MCF 10A (cell line): ENCODE results near the gene AP1M2. TPM values are rescaled to one million over a fixed set of nuclear protein-coding genes. Genes with fewer than 3 reads are reported as not detected.

Experiments
- BruUV-seq: library from RNA; stranded (reverse); fragments of 400-500 nt; replicated peaks from 2 replicates; lab custom pipeline; 2021; lab: Mats Ljungman, UMichigan
- CTCF ChIA-PET: fragments of 300-600 bp; sonication (Branson Sonifier 250); formaldehyde crosslinking; extraction: SDS; loops from one replicate; lab custom pipeline; 2021; ENCODE audit warnings: antibody characterized with exemption, inconsistent platforms; lab: Yijun Ruan, JAX
- POLR2A ChIA-PET: fragments of 300-600, 350-650 bp; sonication (Branson Sonifier 250); formaldehyde crosslinking; extraction: SDS; loops from one replicate; lab custom pipeline; 2020; ENCODE audit warnings: antibody characterized with exemption, inconsistent platforms; lab: Yijun Ruan, JAX
- DNase-seq: peaks from one replicate; pipeline ENCODE4 v3.0.0-alpha.2; 2018; ENCODE audit not compliant: unreplicated experiment
- H3K27ac Mint-ChIP-seq: one replicate; pipeline ENCODE4 v1.8.0; 2022; ENCODE audit warnings: mild to moderate bottlenecking, low read depth, mixed read lengths; ENCODE audit not compliant: unreplicated experiment
- H3K27me3 Mint-ChIP-seq: one replicate; pipeline ENCODE4 v1.8.0; 2022; ENCODE audit warnings: mixed read lengths; ENCODE audit not compliant: insufficient read depth, unreplicated experiment
- H3K36me3 Mint-ChIP-seq: one replicate; pipeline ENCODE4 v1.8.0; 2022; ENCODE audit warnings: mild to moderate bottlenecking, moderate library complexity, mixed read lengths; ENCODE audit not compliant: insufficient read depth, unreplicated experiment
- H3K4me1 Mint-ChIP-seq: one replicate; pipeline ENCODE4 v1.8.0; 2022; ENCODE audit warnings: mixed read lengths; ENCODE audit not compliant: insufficient read depth, unreplicated experiment
- H3K4me3 Mint-ChIP-seq: one replicate; pipeline ENCODE4 v1.8.0; 2022; ENCODE audit warnings: mild to moderate bottlenecking, moderate library complexity, mixed read lengths; ENCODE audit not compliant: unreplicated experiment
- H3K9me3 Mint-ChIP-seq: one replicate; pipeline ENCODE4 v1.8.0; 2022; ENCODE audit warnings: mixed read lengths; ENCODE audit not compliant: unreplicated experiment
- intact Hi-C: fragments of 100-400 bp; cut with micrococcal nuclease; formaldehyde crosslinking; loops from 2 replicates; pipeline ENCODE4 v1.14.1; 2022
- total RNA-seq: library from RNA; stranded (reverse); gene quantifications from 2 replicates; pipeline ENCODE4 v1.2.3, GENCODE V29; 2022
- TF ChIP-seq, protein P1 (sequence below): fragments of 200-600 bp; IDR thresholded peaks from one replicate; pipeline ENCODE4 v1.8.0; 2022; ENCODE audit warnings: antibody characterized with exemption, mild to moderate bottlenecking; ENCODE audit not compliant: unreplicated experiment

Gene AP1M2
- total RNA-seq, 1 experiment from 2014 or later, result 6.1 TPM

DNA sequence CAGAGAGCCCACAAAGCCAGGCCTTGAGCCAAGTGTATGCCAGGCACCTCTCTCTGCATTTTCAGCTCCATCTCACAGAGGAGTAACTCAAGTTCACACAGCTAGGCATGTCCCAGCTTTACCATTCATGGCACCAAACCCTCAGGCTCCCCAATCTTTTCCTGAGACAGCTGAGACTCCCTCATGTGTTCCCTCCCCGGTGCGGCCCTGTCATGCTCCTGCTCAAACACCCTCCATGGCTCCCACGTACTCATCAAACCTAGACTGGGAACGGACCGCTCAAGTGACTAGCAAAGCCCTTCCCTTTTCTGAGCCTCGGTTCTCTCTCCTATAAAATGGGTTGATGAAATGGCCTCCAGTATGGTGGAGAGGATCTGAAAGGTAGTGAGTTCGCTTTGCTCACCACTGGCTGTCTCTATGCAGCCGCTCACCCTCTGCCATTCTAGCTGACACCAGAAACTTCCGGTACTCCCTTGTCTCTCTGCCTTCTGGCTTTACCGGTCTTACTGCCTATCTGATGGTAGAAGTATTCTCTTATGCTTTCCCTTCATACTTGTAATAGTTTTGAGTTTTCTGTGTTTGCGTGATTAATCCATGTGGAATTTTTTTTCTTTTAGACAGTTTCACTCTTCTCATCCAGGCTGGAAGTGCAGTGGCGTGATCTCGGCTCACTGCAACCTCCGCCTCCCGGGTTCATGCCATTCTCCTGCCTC is 30.5 kb upstream of the AP1M2 start:
- Mint-ChIP-seq H3K9me3 (no peaks in the 10 kb centered on the region), H3K4me3 (peak overlapping the region; percentile 57), H3K27me3 (no peaks in the 10 kb centered on the region), H3K27ac (peak overlapping the region; percentile 60), H3K4me1 (peaks cover 7% of the 10 kb centered on the region), H3K36me3 (no peaks in the 10 kb centered on the region)
- no TSS peak for BruUV-seq
- ChIA-PET POLR2A (interaction anchor here (0.8 to 1.1 kb wide), 2 partner anchors 29 to 100 kb away, joined by 4 read pairs; partner anchors contain the start of gene DNM2), CTCF (interaction anchor here (0.6 to 0.7 kb wide), 3 partner anchors 36 to 127 kb away, joined by 3 to 4 read pairs (median 4); no protein-coding TSS in a partner anchor)
- intact Hi-C loops, result loop anchor here (2.0 kb wide), 1 partner anchor 15 kb away; no protein-coding TSS in a partner anchor
- TF ChIP-seq, protein P1, sequence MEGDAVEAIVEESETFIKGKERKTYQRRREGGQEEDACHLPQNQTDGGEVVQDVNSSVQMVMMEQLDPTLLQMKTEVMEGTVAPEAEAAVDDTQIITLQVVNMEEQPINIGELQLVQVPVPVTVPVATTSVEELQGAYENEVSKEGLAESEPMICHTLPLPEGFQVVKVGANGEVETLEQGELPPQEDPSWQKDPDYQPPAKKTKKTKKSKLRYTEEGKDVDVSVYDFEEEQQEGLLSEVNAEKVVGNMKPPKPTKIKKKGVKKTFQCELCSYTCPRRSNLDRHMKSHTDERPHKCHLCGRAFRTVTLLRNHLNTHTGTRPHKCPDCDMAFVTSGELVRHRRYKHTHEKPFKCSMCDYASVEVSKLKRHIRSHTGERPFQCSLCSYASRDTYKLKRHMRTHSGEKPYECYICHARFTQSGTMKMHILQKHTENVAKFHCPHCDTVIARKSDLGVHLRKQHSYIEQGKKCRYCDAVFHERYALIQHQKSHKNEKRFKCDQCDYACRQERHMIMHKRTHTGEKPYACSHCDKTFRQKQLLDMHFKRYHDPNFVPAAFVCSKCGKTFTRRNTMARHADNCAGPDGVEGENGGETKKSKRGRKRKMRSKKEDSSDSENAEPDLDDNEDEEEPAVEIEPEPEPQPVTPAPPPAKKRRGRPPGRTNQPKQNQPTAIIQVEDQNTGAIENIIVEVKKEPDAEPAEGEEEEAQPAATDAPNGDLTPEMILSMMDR, result no peak
- no peak for DNase-seq

DNA sequence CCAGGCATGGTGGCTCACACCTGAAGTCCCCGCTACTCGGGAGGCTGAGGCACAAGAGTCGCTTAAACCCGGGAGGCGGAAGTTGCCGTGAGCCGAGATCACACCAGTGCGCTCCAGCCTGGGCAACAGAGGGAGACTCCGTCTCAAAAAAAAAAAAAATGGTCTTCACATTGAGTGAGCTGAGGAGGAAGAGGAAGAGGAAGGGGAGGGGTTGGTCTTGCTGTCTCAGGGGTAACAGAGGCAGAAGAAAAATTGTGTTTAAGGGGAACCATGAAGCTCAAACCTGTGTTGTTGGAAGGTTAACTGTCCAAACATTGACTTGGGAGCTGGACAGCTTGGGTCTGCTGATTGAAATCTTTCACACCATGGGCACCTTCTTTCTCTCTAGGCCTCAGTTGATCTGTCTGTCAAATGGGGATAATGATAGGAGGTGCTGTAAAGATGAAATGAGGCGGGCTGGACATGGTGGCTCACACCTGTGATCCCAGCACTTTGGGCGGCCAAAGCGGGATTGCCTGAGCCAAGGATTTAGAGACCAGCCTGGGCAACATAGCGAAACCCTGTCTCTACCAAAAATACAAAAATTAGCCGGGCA is 28.4 kb upstream of the AP1M2 start:
- ChIA-PET CTCF (no interaction called here), POLR2A (no interaction called here)
- Mint-ChIP-seq H3K4me3 (no peak overlapping the region), H3K36me3 (no peaks in the 10 kb centered on the region), H3K9me3 (no peaks in the 10 kb centered on the region), H3K27me3 (no peaks in the 10 kb centered on the region), H3K4me1 (peaks cover 7% of the 10 kb centered on the region), H3K27ac (no peak overlapping the region)
- intact Hi-C loops, result loop anchor here (2.0 kb wide), 1 partner anchor 13 kb away; no protein-coding TSS in a partner anchor
- no TSS peak for BruUV-seq
- no peak for DNase-seq
- TF ChIP-seq, protein P1, result no peak

DNA sequence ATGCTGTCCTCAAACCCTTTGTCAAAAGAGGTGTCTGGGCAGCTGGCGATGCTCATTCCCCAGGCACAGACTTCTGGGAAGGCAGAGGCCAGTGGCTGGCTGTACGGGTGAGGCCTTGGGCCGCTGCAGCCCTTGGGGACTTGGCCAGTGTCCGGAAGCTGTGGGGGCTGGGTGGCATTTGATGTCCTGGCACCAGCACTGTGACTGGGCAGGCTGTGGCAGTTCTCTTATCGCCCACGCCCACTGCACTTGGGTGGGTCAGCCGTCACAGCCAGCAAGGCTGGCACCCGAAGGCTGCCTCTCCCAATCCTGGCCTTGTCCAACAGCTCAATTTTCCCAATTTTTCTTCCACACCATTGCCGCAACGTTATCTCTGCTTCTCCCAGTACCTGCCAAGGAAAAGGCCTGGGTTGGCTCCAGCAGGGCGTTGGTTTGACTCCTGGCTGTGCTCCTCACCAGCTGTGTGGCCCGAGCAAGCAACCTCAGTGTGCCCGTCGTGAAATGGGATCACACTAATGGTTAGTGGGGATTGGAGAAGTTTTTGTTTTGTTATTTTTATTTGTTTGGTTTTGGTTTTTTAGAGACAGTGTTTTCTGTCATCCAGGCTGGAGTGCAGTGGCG is 25.5 kb upstream of the AP1M2 start:
- TF ChIP-seq, protein P1, result no peak
- no peak overlapping the region for H3K27ac Mint-ChIP-seq
- H3K9me3 Mint-ChIP-seq, result no peaks in the 10 kb centered on the region
- ChIA-PET POLR2A (no interaction called here), CTCF (interaction anchor here (0.5 to 1.8 kb wide), 2 partner anchors 31 to 204 kb away, joined by 4 to 11 read pairs; no protein-coding TSS in a partner anchor)
- peaks cover 3% of the 10 kb centered on the region for H3K4me1 Mint-ChIP-seq
- no peak for DNase-seq
- H3K36me3 Mint-ChIP-seq, result no peaks in the 10 kb centered on the region
- H3K27me3 Mint-ChIP-seq, result no peaks in the 10 kb centered on the region
- intact Hi-C loops, result no loop called here
- no TSS peak for BruUV-seq
- H3K4me3 Mint-ChIP-seq, result no peak overlapping the region

DNA sequence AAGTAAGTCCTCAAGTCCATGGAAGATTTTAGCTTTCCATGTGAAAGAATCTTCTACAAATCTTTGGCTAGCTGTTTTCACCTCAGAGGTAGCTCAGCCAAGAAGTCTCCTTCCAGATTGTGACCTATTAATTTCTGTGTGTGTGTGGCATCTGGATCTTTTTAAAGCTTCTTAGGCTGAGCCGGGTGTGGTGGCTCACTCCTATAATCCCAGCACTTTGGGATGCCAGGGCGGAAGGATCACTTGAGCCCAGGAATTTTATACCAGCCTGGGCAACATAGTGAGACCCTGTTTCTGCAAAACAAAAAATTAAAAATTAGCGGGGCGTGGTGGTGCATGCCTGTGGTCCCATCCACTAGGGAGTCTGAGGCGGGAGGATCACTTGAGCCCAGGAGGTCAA is 24.8 kb upstream of the AP1M2 start:
- Mint-ChIP-seq H3K36me3 (no peaks in the 10 kb centered on the region), H3K27me3 (no peaks in the 10 kb centered on the region), H3K4me1 (no peaks in the 10 kb centered on the region), H3K4me3 (no peak overlapping the region), H3K27ac (no peak overlapping the region), H3K9me3 (no peaks in the 10 kb centered on the region)
- POLR2A ChIA-PET, result no interaction called here
- intact Hi-C loops, result no loop called here
- no peak for DNase-seq
- BruUV-seq, result no TSS peak
- CTCF ChIA-PET, result interaction anchor here (0.5 to 1.8 kb wide), 4 partner anchors 26 to 203 kb away, joined by 3 to 11 read pairs (median 4); no protein-coding TSS in a partner anchor
- TF ChIP-seq, protein P1, result no peak
